ENCODE results near the gene ZNF814. TPM values are rescaled to one million over a fixed set of nuclear protein-coding genes. Genes with fewer than 3 reads are reported as not detected.
"Not testable (repeated sequence)": the region's sequence is repeated elsewhere in the genome, so short reads cannot be mapped to it uniquely, and the experiment has no call there.

Gene ZNF814
- total and polyA plus RNA-seq, 2 donors: 8.3 to 19.2 TPM

DNA sequence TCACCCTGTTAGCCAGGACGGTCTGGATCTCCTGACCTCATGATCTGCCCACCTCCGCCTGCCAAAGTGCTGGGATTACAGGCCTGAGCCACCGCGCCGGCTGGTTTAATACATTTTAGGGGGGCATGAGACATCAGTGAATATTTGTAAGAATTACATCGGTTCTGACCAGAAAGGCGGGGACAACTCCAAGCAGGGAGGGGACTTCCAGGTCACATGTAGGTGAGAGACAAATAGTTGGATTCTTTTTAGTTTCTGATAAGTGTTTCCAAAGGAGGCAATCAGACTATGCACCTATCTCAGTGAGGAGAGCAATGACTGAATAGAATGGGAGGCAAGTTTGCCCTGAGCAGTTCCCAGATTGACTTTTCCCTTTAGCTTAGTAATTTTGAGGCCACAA is 70.5 kb downstream of the ZNF814 start:
- Histone ChIP-seq H3K4me3 (ENCODE audit: low read depth, low read length) (no peak overlapping the region), H3K36me3 (ENCODE audit: insufficient read depth) (peaks cover 1% of the 10 kb centered on the region), H3K4me1 (ENCODE audit: insufficient read depth) (no peaks in the 10 kb centered on the region), H3K27ac (ENCODE audit: low read depth) (no peak overlapping the region)
- no peak for DNase-seq (ENCODE audit: extremely low spot score)
- 88% methylated on average over 7 of the region's 7 CpGs for WGBS

DNA sequence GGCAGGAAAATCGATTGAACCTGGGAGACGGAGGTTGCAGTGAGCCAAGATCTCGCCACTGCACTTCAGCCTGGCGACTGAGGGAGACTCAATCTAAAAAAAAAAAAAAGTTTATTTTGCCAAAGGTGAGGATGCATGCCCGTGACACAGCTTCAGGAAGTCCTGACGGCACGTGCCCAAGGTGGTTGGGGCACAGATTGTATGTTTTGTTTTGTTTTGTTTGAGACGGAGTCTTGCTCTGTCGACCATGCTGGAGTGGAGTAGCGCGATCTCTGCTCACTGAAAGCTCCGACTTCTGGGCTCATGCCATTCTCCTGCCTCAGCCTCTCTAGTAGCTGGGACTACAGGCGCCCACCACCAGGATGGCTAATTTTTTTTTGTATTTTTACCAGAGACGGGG is 70.9 kb downstream of the ZNF814 start:
- 95% methylated on average over 14 of the region's 14 CpGs for WGBS
- DNase-seq (ENCODE audit: extremely low spot score): no peak
- H3K4me1 ChIP-seq (ENCODE audit: insufficient read depth): no peaks in the 10 kb centered on the region
- H3K36me3 ChIP-seq (ENCODE audit: insufficient read depth): peaks cover 1% of the 10 kb centered on the region
- H3K4me3 ChIP-seq (ENCODE audit: low read depth, low read length): no peak overlapping the region
- no peak overlapping the region for H3K27ac ChIP-seq (ENCODE audit: low read depth)

DNA sequence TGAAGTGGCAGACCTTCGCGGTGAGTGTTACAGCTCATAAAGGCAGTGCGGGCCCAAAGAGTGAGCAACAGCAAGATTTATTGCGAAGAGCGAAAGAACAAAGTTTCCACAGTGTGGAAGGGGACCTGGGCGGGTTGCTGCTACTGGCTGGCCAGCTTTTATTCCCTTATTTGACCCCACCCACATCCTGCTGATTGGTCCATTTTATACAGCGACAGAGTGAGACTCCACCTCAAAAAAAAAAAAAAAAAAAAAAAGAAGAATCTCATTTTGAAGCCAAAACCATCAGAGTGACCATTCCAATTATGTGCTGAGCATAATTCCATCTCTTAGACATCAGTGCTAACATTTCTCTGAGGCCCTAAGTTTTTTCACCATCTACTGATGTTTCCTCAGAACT is 72.2 kb downstream of the ZNF814 start:
- WGBS: 77% methylated on average over 7 of the region's 7 CpGs
- Histone ChIP-seq H3K4me1 (ENCODE audit: insufficient read depth) (no peaks in the 10 kb centered on the region), H3K36me3 (ENCODE audit: insufficient read depth) (no peaks in the 10 kb centered on the region), H3K27ac (ENCODE audit: low read depth) (no peak overlapping the region), H3K4me3 (ENCODE audit: low read depth, low read length) (no peak overlapping the region)
- no peak for DNase-seq (ENCODE audit: extremely low spot score)

DNA sequence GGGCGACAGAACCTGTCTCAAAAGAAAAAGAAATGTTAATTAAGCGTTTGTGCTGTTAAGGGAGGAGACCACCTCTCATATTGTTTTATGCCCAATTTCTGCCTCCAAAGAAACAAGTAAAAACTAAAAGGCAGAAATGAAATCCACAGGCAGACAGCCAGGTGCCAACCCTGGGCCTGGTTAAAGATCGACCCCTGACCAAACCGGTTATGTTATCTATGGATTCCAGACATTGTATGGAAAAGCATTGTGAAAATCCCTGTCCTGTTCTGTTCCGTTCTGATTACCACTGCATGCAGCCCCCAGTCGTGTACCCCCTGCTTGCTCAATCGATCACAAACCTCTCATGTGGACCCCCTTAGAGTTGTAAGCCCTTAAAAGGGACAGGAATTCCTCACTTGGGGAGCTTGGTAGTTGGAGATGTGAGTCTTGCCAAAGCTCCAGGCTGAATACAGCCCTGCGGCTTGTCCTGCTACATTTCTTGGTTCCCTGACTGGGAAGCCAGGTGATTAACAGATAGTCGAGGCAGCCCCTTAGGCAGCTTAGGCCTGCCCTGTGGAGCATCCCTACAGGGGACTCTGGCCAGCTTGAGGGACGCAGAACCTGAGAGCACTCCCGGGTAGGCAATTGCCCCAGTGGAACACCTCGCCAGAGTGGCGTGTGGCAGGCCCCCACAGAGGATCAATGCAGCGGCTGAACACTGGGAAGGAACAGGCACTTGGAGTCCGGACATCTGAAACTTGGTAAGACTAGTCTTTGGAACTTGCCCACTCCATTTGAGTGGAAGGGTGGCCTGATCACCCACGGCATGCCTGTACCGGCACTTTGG is 73.4 kb downstream of the ZNF814 start:
- 87% methylated on average over 17 of the region's 17 CpGs for WGBS
- H3K27ac ChIP-seq (ENCODE audit: low read depth): no peak overlapping the region
- no peak overlapping the region for H3K4me3 ChIP-seq (ENCODE audit: low read depth, low read length)
- no peak for DNase-seq (ENCODE audit: extremely low spot score)
- H3K36me3 ChIP-seq (ENCODE audit: insufficient read depth): no peaks in the 10 kb centered on the region
- H3K4me1 ChIP-seq (ENCODE audit: insufficient read depth): no peaks in the 10 kb centered on the region

DNA sequence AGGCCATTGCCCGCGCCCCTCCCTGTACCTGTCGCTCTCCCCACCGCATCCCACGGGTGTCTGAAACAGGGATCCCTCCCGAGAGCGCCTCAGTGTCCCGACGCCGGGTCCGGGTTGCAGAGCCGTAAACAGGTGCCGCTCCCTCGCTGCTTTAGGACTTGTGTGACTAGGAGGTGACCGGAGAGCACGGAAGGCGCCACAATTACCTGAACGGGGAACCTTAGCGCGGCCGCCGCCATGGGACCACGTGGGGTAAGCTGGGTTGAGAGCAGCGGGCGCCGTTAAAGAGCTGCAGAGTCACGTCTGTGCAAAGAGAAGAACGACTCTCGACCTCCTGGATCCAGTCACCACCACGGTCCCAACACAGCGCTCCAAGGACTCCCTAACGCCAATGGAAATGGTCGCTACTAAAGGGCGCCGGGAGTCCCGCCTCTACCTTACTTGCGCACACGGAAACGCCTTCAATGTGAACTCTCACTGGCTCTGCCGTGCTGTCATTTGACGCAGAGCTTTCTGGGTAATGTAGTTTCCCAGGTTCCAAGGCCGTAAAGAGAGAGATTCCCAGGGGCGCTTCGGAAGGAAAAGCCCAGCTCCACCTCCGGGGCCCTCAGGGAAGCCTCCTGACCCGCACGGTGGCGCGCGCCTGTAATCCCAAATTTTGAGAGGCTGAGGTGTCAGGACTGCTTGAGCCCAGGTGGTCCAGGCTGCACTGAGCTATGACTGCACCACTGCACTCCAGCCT is 74.2 kb downstream of the ZNF814 start, which contains the start of gene ZNF552:
ZNF552 (minus strand) TSS at position 409 of the 742 bp plus-strand sequence; CDS start at position 239, 170 bp downstream.
- H3K36me3 ChIP-seq (ENCODE audit: insufficient read depth): no peaks in the 10 kb centered on the region
- peak; percentile 92 for DNase-seq (ENCODE audit: extremely low spot score)
- under 1% methylated on average over 50 of the region's 50 CpGs for WGBS
- no peaks in the 10 kb centered on the region for H3K4me1 ChIP-seq (ENCODE audit: insufficient read depth)
- H3K4me3 ChIP-seq (ENCODE audit: low read depth, low read length): peak within 1 kb of the TSS; percentile 70
- H3K27ac ChIP-seq (ENCODE audit: low read depth): peak within 1 kb of the TSS; percentile 53

DNA sequence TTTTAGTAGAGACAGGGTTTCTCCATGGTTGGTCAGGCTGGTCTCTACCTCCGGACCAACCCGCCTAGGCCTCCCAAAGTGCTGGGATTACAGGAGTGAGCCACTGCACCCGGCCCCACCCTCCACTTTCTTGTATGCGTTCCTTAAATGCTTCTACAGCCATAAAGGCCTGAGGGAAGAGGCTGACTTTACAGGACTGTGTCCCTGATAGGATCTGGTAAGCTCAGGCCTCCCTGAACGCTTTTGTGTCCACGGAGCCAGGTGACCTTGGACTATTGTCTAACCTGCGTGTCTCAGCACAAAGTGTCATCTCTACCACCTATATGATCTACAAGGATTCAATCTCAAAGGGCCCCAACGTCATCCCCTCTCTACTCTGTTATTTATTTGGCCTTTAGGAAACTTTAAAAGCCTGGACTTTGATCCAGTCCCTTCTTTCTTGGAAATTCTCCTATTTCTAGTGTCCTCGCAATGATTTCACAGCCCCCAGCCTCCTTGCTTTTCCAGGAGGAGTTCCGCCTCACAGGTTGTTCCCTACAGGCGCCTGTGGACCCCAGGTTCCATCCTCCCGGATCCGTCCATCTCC is 74.8 kb downstream of the ZNF814 start:
- Histone ChIP-seq H3K27ac (ENCODE audit: low read depth) (peak overlapping the region; percentile 53), H3K36me3 (ENCODE audit: insufficient read depth) (no peaks in the 10 kb centered on the region), H3K4me3 (ENCODE audit: low read depth, low read length) (peak overlapping the region; percentile 70), H3K4me1 (ENCODE audit: insufficient read depth) (no peaks in the 10 kb centered on the region)
- no peak for DNase-seq (ENCODE audit: extremely low spot score)
- 18% methylated on average over 13 of the region's 13 CpGs for WGBS

DNA sequence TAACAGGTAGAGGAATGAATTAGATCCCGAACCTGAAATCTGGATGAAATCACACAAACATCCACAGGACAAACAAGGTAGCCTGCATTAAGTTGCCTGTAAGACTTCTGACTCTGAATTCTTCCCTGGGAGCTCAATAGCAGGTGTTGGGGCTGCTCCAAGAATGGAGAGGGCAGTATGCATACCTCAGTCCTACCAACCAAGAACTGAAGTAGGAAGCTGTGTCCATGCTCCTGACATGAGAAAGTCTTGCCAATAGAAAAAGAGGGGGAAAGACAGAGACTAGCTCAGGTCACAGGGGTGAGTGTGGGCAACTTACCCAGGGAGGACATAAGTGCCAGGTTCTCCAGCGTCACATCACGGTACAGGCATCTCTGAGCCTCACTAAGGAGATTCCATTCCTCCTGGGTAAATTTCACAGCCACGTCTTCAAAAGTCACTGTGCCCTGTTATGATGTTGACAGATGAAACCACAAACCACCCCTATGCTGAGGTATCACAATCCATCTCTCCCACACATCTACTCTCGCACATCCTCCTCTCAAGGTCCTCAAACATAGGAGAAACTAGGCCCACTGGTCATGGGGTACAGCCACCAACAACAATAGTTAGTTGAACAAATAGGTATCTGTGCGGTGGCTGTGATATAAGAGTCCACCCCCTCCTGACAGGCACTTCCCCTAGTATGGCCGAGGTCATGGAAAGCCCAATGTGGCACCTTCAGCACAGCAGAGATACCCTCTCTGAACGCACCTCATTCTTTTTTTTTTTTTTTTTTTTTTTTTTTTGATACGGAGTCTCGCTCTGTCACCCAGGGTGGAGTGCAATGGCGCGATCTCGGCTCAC is 75.6 kb downstream of the ZNF814 start:
- peak overlapping the region; percentile 3 for H3K27ac ChIP-seq (ENCODE audit: low read depth)
- WGBS: 90% methylated on average over 13 of the region's 13 CpGs

DNA sequence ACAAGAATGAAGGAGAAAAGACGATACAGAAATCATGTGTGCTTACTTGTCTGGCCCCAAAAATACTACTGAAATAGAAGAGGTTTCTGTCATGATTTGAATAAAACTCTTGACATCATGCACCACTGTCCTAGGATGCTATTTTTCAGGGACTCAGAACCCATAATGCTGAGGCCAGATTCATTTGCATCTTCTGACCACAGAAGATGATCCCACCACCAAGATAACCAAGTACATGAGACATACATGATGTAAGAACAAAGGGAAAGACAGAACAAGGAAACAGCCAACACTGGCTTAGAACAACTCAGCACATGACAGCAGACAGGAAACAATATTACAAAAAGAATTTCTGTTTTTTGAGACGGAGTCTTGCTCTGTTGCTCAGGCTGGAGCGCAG is 76.6 kb downstream of the ZNF814 start:
- WGBS: 82% methylated on average over 3 of the region's 3 CpGs
- no peak overlapping the region for H3K4me3 ChIP-seq (ENCODE audit: low read depth, low read length)
- DNase-seq (ENCODE audit: extremely low spot score): no peak
- H3K36me3 ChIP-seq (ENCODE audit: insufficient read depth): peaks cover 2% of the 10 kb centered on the region
- no peaks in the 10 kb centered on the region for H3K4me1 ChIP-seq (ENCODE audit: insufficient read depth)
- peak overlapping the region; percentile 3 for H3K27ac ChIP-seq (ENCODE audit: low read depth)

More for the DNA sequence above, 75.6 kb downstream of the ZNF814 start:
- not testable (repeated sequence) for H3K4me3 ChIP-seq (ENCODE audit: low read depth, low read length); H3K4me1 ChIP-seq (ENCODE audit: insufficient read depth); DNase-seq (ENCODE audit: extremely low spot score); H3K36me3 ChIP-seq (ENCODE audit: insufficient read depth)

DNA sequence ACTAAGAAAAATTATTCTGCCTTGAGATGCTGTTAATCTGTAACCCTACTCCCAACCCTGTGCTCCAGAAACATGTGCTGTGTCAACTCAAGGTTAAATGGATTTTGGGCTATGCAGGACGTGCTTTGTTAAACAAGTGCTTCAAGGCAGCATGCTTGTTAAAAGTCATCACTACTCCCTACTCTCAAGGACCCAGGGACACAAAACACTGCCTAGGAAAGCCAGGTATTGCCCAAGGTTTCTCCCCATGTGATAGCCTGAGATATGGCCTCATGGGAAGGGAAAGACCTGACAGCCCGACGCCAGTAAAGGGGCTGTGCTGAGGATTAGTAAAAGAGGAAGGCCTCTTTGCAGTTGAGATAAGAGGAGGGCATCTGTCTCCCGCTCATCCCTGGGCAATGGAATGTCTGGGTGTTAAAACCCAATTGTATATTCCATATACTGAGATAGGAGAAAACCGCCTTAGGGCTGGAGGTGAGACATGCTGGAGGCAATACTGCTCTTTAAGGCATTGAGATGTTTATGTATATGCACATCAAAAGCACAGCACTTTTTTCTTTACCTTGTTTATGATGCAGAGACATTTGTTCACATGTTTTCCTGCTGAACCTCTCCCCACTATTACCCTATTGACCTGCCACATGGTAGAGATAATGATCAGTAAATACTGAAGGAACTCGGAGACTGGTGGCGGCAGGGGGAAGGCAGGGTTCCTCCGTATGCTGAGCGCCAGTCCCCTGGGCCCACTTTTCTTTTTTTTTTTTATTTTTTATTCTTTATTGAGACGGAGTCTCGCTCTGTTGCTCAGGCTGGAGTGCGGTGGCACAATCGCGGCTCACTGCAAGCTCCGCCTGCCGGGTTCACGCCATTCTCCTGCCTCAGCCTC is 78.2 kb downstream of the ZNF814 start:
- not testable (repeated sequence) for DNase-seq (ENCODE audit: extremely low spot score); H3K36me3 ChIP-seq (ENCODE audit: insufficient read depth); H3K4me3 ChIP-seq (ENCODE audit: low read depth, low read length); H3K4me1 ChIP-seq (ENCODE audit: insufficient read depth); H3K27ac ChIP-seq (ENCODE audit: low read depth)
- 62% methylated on average over 17 of the region's 17 CpGs for WGBS

DNA sequence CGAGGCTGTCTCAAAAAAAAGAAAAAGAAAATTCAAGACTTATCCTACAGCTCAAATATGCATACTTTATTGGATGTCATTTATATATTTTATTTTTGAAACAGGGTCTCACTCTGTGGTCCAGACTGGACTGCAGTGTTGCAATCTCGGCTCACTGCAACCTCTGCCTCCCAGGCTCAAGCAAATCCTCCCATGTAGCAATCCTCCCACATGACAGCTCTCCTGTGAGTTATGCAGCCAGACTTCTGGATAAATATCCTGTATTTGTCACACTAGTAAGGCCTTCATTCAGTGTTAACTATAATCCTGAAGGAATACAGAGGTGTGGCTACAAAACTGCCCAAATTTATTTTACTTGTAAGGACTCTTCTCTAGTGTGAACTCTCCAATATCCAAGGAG is 81.3 kb downstream of the ZNF814 start:
- DNase-seq (ENCODE audit: extremely low spot score): no peak
- Histone ChIP-seq H3K4me3 (ENCODE audit: low read depth, low read length) (no peak overlapping the region), H3K4me1 (ENCODE audit: insufficient read depth) (no peaks in the 10 kb centered on the region), H3K27ac (ENCODE audit: low read depth) (no peak overlapping the region), H3K36me3 (ENCODE audit: insufficient read depth) (peaks cover 4% of the 10 kb centered on the region)
- WGBS: 94% methylated on average over 2 of the region's 2 CpGs

DNA sequence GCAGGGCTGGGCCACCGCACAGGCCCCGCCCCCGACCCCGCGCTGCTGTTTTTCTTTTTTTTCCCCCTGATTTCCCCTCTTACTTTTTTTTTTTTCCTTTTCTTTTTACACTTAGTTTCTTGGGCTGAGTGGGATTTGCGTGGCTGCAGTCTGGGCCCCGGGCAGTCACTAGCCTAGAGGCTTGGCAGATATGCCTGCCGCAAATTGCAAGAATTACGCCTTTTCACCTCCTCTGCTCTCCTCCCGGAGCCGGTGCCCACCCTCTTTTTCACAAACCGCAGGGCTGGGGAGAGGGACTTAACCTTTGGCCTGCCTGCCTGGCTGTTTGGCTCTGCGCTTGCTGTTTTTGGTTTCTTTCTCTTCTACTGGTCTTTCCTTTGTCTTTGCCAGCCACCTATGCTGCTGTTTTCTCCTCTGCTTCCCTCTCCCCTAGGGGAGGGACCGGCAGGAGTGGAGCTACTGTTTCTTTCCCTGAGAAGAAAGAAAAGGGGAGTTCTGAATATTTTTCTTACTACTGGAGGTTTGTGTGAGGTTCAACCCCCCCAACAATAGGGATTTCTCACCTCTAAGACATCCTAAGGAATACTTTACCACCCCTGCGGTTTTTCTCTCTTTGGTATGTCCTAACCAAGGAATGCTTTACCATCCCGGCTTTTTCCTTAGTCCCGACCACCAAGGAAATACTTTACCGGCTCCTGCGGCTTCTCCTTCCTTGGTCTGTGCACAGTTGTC is 85.1 kb downstream of the ZNF814 start:
- Histone ChIP-seq H3K27ac (ENCODE audit: low read depth) (peak overlapping the region; percentile 93), H3K4me1 (ENCODE audit: insufficient read depth) (no peaks in the 10 kb centered on the region)
- 3% methylated on average over 19 of the region's 19 CpGs for WGBS

DNA sequence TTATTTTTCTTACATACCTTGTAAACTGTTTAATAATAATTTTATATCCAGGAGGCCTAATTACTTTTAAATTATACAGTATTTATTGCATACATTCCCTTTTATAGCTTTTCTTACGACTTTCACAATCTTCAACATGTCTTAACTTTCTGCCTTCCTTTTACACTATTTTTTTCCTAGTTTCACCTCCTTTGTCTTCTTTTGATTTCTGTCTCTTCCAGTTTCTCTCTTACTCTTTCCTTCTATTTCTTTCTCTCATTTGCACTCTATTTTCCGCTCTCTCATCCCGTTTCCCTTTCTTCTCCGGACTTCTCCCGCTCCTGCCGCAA is 85.6 kb downstream of the ZNF814 start:
- WGBS: 12% methylated on average over 6 of the region's 6 CpGs
- peak overlapping the region; percentile 48 for H3K4me3 ChIP-seq (ENCODE audit: low read depth, low read length)
- H3K4me1 ChIP-seq (ENCODE audit: insufficient read depth): no peaks in the 10 kb centered on the region
- H3K27ac ChIP-seq (ENCODE audit: low read depth): peak overlapping the region; percentile 93
- peaks cover 4% of the 10 kb centered on the region for H3K36me3 ChIP-seq (ENCODE audit: insufficient read depth)
- no peak for DNase-seq (ENCODE audit: extremely low spot score)

More for the DNA sequence above, 85.1 kb downstream of the ZNF814 start:
- Histone ChIP-seq H3K36me3 (ENCODE audit: insufficient read depth) (peaks cover 4% of the 10 kb centered on the region), H3K4me3 (ENCODE audit: low read depth, low read length) (peak overlapping the region; percentile 48)
- DNase-seq (ENCODE audit: extremely low spot score): no peak

Data from urinary bladder (tissue), 4 donors.